ENCODE results near the gene PCBP4.
"Not testable (repeated sequence)": the region's sequence is repeated elsewhere in the genome, so short reads cannot be mapped to it uniquely, and the experiment has no call there.

PCBP4 gene

GRCh38 chr3:51937611-51938450 lies 29.4 kb downstream of the PCBP4 start:
- no peak for DNase-seq

- DNase-seq = no peak
Measured at GRCh38 chr3:51937014-51937413, 30.2 kb downstream of the PCBP4 start.

DNA sequence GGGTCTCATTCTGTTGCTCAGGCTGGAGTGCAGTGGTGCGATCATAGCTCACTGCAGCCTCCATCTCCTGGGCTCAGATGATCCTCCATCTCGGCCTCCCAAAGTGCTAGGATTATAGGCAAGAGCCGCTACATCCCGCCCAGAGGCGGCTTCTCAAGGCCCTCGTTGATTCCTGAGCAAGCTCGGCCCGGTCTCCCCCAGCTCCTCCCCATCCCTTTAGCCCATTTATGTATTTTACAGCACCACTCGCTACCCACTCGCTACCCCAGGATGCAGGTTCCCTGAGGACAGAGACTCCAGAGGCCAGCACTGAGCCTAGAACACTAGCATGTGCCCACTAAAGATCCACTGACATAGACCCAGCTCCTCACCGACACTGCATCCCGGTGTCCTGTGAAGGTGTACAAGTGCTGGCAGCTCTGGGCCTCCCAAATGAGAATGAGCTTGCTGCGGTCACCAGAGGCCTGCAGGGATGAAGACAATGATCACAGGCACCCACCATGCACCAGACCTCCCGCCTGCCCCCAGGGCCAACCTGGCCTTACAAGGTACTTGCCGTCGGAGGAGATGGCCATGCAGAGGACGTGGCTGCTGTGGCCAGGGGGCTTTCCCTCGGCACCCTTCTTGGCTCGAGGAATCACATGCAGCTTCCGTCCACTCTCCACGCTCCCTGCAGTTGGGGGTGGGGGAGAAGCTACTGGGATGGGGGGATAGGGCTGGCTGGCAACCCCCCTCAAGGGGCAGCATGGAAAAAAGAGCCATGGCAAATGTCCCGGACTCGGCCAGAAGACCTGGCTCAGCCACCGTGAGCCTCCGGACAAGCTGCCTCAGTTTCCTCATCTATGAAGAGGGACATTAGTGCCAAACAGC lies 31.1 kb downstream of the PCBP4 start:
- DNase-seq = no peak

DNA sequence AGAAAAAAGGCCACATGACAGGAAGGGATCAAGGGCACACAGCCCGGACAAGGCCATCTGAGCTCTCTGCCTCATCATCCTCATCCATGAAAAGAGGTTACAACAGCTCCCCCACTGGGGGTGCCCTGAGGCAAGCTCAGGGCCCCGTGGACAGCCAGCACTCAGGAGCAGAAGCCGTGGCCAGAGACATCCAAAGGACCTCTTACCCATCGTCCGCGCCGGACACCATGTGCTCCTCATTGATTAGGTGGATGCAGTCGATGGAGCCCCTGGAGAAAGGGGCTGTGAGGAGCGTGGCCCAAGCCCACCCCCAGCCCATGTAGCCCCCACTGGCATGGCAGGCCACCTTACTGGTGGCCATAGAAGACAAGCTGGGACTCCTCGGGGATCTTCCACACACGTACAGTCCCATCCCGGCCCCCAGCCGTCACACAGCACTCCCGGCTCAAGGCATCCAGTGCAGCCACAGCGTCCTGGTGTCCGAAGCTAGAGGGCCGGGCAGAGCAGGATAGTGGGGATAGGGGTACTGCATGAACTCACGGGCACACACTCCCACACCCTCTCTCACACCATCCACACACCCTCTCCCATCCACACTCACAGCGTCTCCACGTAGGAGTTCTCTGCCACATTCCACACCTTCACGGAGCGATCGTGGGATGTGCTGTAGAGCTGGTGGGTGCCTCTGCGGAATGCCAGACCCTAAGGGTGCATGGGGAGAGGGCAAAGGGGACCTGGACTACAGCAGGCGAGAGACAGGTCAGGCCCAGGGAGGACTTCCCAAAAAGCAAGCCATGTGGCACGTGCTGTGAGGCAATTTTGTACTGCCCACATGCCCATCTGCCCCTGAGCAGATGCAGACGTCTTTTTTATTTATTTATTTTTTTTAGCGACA lies 32.0 kb downstream of the PCBP4 start:
- no peak for DNase-seq

- DNase-seq = no peak
Measured at GRCh38 chr3:51934139-51934850, 33.0 kb downstream of the PCBP4 start.

DNA sequence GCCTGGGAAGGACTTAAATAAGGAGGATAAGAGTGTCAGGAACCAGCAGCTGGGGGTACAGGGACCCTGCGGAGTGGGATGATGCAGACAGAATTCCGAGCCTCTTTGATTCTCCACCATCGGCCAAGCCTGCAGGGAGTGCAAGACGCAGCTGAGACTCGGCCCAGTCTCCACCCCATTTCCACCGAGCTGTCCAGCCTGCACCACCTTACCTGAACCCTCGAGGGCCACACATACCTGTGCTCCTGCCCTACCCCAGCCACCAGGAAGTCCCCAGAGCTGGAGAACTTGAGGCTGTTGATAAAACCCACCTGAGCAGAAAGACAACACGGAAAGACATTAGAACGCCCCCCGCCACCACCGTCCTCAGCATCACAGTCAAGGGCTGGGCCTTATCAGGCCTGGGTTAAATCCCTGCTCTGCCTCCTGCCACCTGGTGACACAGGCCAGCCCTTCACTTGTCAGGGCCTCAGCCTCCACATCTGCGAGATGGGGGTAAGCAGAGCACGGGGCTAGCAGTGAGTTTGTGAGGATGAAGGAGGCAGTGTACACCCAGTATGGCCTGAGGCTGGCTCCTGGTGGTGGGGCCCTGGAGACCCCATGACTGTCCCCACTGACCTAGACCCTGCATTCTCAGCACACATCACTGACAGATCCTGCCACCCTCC lies 33.6 kb downstream of the PCBP4 start:
- no peak for DNase-seq

- DNase-seq = no peak
Measured at GRCh38 chr3:51932471-51933370, 34.5 kb downstream of the PCBP4 start.

GRCh38 chr3:51931756-51932155 lies 35.5 kb downstream of the PCBP4 start:
- no peak for DNase-seq

GRCh38 chr3:51930439-51930838 lies 36.8 kb downstream of the PCBP4 start:
- no peak for DNase-seq

DNA sequence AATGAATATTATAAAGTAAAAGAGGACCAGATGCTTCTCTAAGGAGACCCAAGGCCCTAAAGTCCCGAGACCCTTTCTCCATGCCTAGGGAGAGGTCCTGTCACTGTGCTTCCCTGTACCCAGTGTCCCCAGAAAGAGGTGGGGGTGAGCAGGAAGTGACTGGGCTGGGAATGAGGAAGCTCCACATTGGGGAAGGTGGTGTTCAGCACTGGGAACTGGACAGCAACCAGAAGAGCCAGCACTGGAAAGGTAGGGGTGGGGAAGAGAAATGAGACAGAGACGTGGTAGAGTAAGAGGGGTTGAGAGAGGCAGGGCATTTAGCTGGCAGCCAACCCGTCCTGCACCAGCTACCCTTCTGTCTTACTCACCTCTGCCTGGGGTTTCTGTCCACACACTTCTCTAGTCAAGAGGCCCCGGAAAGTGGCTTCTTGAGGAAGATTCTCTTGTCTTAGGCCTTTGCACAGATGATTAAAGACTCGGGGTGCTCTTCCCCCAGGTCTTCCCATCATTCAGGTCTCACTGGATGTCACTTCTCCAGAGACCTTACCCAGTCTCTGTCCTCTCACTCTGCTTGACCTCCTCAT lies 37.7 kb downstream of the PCBP4 start:
- DNase-seq = no peak

DNA sequence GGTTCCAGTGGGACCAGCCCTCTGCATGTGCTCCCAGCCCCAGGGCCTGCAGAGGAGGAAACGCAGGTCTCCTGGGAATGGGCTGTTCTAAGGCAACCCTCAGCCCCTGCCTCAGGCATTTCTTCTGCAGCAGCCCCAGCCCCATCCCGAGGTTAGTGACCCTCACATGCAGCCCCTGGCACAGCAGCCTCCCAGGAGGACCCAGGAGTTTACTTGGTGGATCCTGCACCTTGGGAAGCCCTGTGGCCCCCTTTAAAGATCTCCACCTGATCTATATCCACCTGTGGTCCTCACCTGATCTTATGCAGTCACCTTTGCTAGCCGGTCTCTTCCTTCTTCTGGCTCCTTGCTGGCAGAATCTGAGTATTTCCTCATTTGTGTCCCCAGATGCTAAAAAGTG lies 38.3 kb downstream of the PCBP4 start:
- not testable (repeated sequence) for DNase-seq

DNA sequence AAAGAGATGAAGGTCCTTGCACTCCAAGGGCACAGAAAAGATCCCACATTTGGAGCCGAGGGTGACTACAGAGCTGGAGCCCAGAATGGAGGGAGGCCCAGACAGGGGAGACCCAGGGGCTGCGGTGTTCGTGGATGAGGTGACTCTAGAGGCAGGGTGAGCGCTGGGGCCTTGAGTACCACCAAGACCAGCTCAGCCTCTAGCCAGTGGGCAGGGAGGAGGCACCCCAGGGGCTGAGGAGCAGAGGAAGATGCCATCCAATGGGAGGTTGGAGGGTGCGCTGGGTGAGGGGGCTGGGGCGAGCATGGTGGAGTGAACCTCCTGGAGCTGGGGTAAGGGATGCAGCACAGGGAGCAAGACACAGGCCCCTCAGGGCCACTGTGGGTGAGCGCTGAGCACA lies 38.8 kb downstream of the PCBP4 start:
- no peak for DNase-seq

- DNase-seq = no peak
Measured at GRCh38 chr3:51927061-51927977, 39.9 kb downstream of the PCBP4 start.

- no peak for DNase-seq
Measured at GRCh38 chr3:51921081-51921578, 46.1 kb downstream of the PCBP4 start.

DNA sequence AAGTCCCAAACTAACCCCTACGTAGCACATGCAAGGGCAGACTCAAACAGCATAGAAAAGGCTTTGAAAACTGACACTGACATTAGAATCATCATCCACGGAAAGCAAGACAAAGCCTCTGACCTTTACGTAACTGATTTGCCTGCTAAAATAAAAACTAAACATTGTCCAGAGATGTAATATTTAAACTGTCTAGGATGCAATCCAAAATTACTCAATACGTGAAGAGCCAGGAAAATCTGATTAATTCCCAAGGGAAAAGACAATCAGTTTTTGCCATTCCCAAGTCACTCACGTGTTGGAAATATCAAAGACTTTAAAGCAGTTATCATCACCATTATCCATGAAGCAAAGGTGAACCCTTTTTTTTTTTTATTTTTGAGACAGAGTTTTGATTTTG lies 50.8 kb downstream of the PCBP4 start:
- DNase-seq = no peak

- no peak for DNase-seq
Measured at GRCh38 chr3:51908026-51908425, 59.2 kb downstream of the PCBP4 start.

All from T-helper 9 cell (primary cell).